Thyroid gland (tissue), 4 donors: ENCODE data around the gene TMEM164.

Experiments used
- POLR2A ChIP-seq, 2 donors: fragments of 450-650 bp; IDR thresholded peaks; one replicate each; pipeline ENCODE4 v1.6.1; 2017; ENCODE audit warnings: antibody characterized with exemption in 2 of 2, mild to moderate bottlenecking in 2 of 2, moderate library complexity in 1 of 2
- TF ChIP-seq, protein P1 (sequence below), 6 experiments: fragments of 200-600 bp in 3 of 6; fragments of 450-650 bp in 3 of 6; sonication (generic) in 3 of 6; IDR thresholded peaks; one replicate each; pipeline ENCODE4 v1.5.1; 2016 to 2019; ENCODE audit warnings: antibody characterized with exemption in 6 of 6, mild to moderate bottlenecking in 2 of 6, inconsistent platforms in 1 of 6, moderate library complexity in 1 of 6

DNA sequence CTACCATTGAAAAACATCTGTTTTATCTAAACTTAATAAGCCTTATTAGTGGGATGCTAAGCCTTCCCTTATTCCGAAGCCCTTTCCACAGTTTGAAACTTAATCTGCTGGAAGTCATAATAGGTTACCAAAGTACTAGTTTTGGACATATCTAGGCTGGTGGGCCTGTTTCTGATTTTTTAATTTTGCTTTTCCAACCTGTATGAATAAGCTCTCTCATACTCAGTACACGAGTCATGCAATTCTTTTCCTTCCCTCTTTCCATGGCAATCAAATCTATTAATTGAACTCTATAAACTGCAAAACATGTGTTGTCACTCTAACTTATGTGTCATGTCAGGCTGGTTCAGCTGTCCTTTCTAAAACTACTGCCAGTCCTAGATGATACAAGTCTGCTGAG is 224.0 kb downstream of the TMEM164 start:
- TF ChIP-seq, protein P1, sequence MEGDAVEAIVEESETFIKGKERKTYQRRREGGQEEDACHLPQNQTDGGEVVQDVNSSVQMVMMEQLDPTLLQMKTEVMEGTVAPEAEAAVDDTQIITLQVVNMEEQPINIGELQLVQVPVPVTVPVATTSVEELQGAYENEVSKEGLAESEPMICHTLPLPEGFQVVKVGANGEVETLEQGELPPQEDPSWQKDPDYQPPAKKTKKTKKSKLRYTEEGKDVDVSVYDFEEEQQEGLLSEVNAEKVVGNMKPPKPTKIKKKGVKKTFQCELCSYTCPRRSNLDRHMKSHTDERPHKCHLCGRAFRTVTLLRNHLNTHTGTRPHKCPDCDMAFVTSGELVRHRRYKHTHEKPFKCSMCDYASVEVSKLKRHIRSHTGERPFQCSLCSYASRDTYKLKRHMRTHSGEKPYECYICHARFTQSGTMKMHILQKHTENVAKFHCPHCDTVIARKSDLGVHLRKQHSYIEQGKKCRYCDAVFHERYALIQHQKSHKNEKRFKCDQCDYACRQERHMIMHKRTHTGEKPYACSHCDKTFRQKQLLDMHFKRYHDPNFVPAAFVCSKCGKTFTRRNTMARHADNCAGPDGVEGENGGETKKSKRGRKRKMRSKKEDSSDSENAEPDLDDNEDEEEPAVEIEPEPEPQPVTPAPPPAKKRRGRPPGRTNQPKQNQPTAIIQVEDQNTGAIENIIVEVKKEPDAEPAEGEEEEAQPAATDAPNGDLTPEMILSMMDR (IDR thresholded peaks at IDR 0.05), result no peak
- TF ChIP-seq POLR2A (IDR thresholded peaks at IDR 0.05), result no peak
